Measurements from ENCODE around the gene GPC5. TPM values are rescaled to one million over a fixed set of nuclear protein-coding genes. Genes with fewer than 3 reads are reported as not detected.

GPC5 gene
- total and polyA plus RNA-seq, 2 donors (not counting 3 experiments of a cell fraction or from before 2014, with no cell fraction given) = 0.59 to 0.97 TPM

GRCh38 chr13:92412481-92412880 lies 1014.1 kb downstream of the GPC5 start:
- peaks cover 5% of the 10 kb centered on the region for H3K9me3 ChIP-seq (replicated peaks; ENCODE audit: control insufficient read depth, insufficient read depth, low read length)
- dilution Hi-C loops (cut with MboI; ENCODE audit: extremely low pct_ligation_motif_present, low sequenced_read_pairs) (no loop called here), intact Hi-C loops (cut with micrococcal nuclease) (no loop called here)
- no peak overlapping the region for H3K4me3 ChIP-seq (replicated peaks in 1 of 3; ENCODE audit: insufficient read depth in 1 of 3, low read depth in 1 of 3, low read length in 3 of 3)
- H3K27ac ChIP-seq (ENCODE audit: insufficient read depth, low read depth, low read length) = no peak overlapping the region
- no peaks in the 10 kb centered on the region for H3K27me3 ChIP-seq (ENCODE audit: control insufficient read depth in 2 of 2, insufficient read depth in 2 of 2, low read length in 2 of 2)
- no peaks in the 10 kb centered on the region for H4K20me1 ChIP-seq (replicated peaks; ENCODE audit: control insufficient read depth, extremely low read depth, insufficient read depth, low read length)
- POLR2A ChIA-PET = no interaction called here
- no peak overlapping the region for H3K4me2 ChIP-seq (ENCODE audit: insufficient read depth, low read length)
- no peak for TF ChIP-seq FOS (IDR thresholded peaks at IDR 0.05; ENCODE audit: borderline replicate concordance, insufficient read depth, low read length)
- no peaks in the 10 kb centered on the region for H3K36me3 ChIP-seq (ENCODE audit: control insufficient read depth in 2 of 2, extremely low read depth in 1 of 2, insufficient read depth in 2 of 2, low read length in 2 of 2)
- no peak overlapping the region for H3K9ac ChIP-seq (replicated peaks; ENCODE audit: extremely low read depth, insufficient read depth, low read length)
- no peaks in the 10 kb centered on the region for H3K9me1 ChIP-seq (replicated peaks; ENCODE audit: control insufficient read depth, extremely low read depth, insufficient read depth, low read length)
- CTCF ChIA-PET = no interaction called here
- FAIRE-seq = no peak
- no peaks in the 10 kb centered on the region for H3K79me2 ChIP-seq (ENCODE audit: control insufficient read depth, insufficient read depth, low read length)
- no peaks in the 10 kb centered on the region for H3K4me1 ChIP-seq (ENCODE audit: control insufficient read depth, extremely low read depth, insufficient read depth, low read length)
- DNase-seq (ENCODE audit: low read depth, low spot score) = no peak
- H2AFZ ChIP-seq (ENCODE audit: low read depth, low read length) = no peak overlapping the region
- no TSS peak for BruUV-seq (replicated peaks)

GRCh38 chr13:92412996-92413395 lies 1014.6 kb downstream of the GPC5 start:
- CTCF ChIA-PET = no interaction called here
- intact Hi-C loops (cut with micrococcal nuclease) = no loop called here

More at GRCh38 chr13:92412996-92413395, 1014.6 kb downstream of the GPC5 start:
- no peak overlapping the region for H2AFZ ChIP-seq (ENCODE audit: low read depth, low read length)
- POLR2A ChIA-PET = no interaction called here
- no peaks in the 10 kb centered on the region for H3K27me3 ChIP-seq (ENCODE audit: control insufficient read depth in 2 of 2, insufficient read depth in 2 of 2, low read length in 2 of 2)
- H3K9me3 ChIP-seq (replicated peaks; ENCODE audit: control insufficient read depth, insufficient read depth, low read length) = peaks cover 3% of the 10 kb centered on the region
- H3K9ac ChIP-seq (replicated peaks; ENCODE audit: extremely low read depth, insufficient read depth, low read length) = no peak overlapping the region
- DNase-seq (ENCODE audit: low read depth, low spot score) (no peak), FAIRE-seq (no peak)
- no peak overlapping the region for H3K4me3 ChIP-seq (replicated peaks in 1 of 3; ENCODE audit: insufficient read depth in 1 of 3, low read depth in 1 of 3, low read length in 3 of 3)
- H3K79me2 ChIP-seq (ENCODE audit: control insufficient read depth, insufficient read depth, low read length) = no peaks in the 10 kb centered on the region
- H3K27ac ChIP-seq (ENCODE audit: insufficient read depth, low read depth, low read length) = no peak overlapping the region
- no TSS peak for BruUV-seq (replicated peaks)
- no peaks in the 10 kb centered on the region for H3K9me1 ChIP-seq (replicated peaks; ENCODE audit: control insufficient read depth, extremely low read depth, insufficient read depth, low read length)
- H3K4me1 ChIP-seq (ENCODE audit: control insufficient read depth, extremely low read depth, insufficient read depth, low read length) = no peaks in the 10 kb centered on the region
- no peaks in the 10 kb centered on the region for H3K36me3 ChIP-seq (ENCODE audit: control insufficient read depth in 2 of 2, extremely low read depth in 1 of 2, insufficient read depth in 2 of 2, low read length in 2 of 2)
- H4K20me1 ChIP-seq (replicated peaks; ENCODE audit: control insufficient read depth, extremely low read depth, insufficient read depth, low read length) = no peaks in the 10 kb centered on the region
- no peak overlapping the region for H3K4me2 ChIP-seq (ENCODE audit: insufficient read depth, low read length)
- dilution Hi-C loops (cut with MboI; ENCODE audit: extremely low pct_ligation_motif_present, low sequenced_read_pairs) = no loop called here
- TF ChIP-seq FOS (IDR thresholded peaks at IDR 0.05; ENCODE audit: borderline replicate concordance, insufficient read depth, low read length) (no peak), CTCF (IDR thresholded peaks at IDR 0.05; ENCODE audit: extremely low read depth in 1 of 2, insufficient read depth in 1 of 2, low read depth in 1 of 2, low read length in 2 of 2) (no peak), POLR2AphosphoS5 (IDR thresholded peaks at IDR 0.05; ENCODE audit: insufficient read depth, low read depth, low read length) (no peak), JUN (IDR thresholded peaks at IDR 0.05; ENCODE audit: borderline replicate concordance, insufficient read depth, insufficient read length, low read depth) (no peak), MYC (IDR thresholded peaks at IDR 0.05; ENCODE audit: low read depth, low read length) (no peak), EZH2 (IDR thresholded peaks at IDR 0.05; ENCODE audit: borderline replicate concordance, low read depth, low read length, severe bottlenecking) (no peak), POLR2A (IDR thresholded peaks at IDR 0.05; ENCODE audit: low read depth, low read length) (no peak), GATA2 (IDR thresholded peaks at IDR 0.05; ENCODE audit: insufficient read depth, insufficient read length, low read depth, low read length) (no peak)
- TF ChIP-seq, protein P1, sequence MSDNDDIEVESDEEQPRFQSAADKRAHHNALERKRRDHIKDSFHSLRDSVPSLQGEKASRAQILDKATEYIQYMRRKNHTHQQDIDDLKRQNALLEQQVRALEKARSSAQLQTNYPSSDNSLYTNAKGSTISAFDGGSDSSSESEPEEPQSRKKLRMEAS (IDR thresholded peaks at IDR 0.05; ENCODE audit: insufficient read depth, insufficient read length) = no peak

Measured in endothelial cell of umbilical vein (primary cell).